Measurements from ENCODE around the gene ERLEC1.
"Not testable (repeated sequence)": the region's sequence is repeated elsewhere in the genome, so short reads cannot be mapped to it uniquely, and the experiment has no call there.

- TF ChIP-seq CTCF (IDR thresholded peaks at IDR 0.05); POLR2A (IDR thresholded peaks at IDR 0.05); POLR2AphosphoS5 (IDR thresholded peaks at IDR 0.05; ENCODE audit: insufficient read depth in 1 of 2, low read depth in 1 of 2): not testable (repeated sequence)
Observed at GRCh38 chr2:53823639-53824038, 36.8 kb downstream of the ERLEC1 start.

All from vagina (tissue), 2 donors.